LNCAP (cell line): ENCODE measurements around the gene CD68.

ENCODE experiments used
- TF ChIP-seq, protein P1 (sequence below): fragments of 450-650 bp; IDR thresholded peaks from 2 replicates; pipeline ENCODE4 v1.5.1; 2017; ENCODE audit warnings: mild to moderate bottlenecking

Gene CD68

DNA sequence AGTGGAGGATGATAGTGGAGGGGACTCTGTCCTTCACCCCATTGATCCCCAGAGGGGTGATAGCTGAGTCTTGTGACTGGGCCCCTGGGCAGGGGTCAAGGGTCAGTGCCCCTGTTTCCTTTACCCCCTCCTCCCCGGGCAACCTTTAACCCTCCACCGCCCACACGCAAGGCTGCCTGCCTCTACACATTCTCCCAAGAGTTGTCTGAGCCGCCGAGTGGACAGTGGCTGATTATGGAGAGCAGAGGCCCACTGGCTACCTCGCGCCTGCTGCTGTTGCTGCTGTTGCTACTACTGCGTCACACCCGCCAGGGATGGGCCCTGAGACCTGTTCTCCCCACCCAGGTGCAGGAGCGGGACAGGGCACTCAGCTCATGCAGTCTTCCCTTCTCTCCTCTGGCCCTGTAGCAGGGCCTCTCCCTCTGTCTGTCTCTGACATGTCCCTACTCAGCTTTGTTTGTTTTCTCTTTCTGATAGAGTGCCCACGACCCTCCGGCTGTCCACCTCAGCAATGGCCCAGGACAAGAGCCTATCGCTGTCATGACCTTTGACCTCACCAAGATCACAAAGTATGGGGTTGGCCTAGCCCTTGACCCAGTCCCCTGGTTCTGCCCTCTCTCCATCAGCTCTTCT is 50.6 kb downstream of the CD68 start, which contains the start of gene SHBG:
SHBG (plus strand) TSS at position 197 of the 633 bp plus-strand sequence; CDS start at position 235, 38 bp downstream.
- TF ChIP-seq, protein P1, sequence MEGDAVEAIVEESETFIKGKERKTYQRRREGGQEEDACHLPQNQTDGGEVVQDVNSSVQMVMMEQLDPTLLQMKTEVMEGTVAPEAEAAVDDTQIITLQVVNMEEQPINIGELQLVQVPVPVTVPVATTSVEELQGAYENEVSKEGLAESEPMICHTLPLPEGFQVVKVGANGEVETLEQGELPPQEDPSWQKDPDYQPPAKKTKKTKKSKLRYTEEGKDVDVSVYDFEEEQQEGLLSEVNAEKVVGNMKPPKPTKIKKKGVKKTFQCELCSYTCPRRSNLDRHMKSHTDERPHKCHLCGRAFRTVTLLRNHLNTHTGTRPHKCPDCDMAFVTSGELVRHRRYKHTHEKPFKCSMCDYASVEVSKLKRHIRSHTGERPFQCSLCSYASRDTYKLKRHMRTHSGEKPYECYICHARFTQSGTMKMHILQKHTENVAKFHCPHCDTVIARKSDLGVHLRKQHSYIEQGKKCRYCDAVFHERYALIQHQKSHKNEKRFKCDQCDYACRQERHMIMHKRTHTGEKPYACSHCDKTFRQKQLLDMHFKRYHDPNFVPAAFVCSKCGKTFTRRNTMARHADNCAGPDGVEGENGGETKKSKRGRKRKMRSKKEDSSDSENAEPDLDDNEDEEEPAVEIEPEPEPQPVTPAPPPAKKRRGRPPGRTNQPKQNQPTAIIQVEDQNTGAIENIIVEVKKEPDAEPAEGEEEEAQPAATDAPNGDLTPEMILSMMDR, result no peak
